GM19395 (cell line): ENCODE measurements around the gene NHSL2.

Experiments used
- ATAC-seq: cut with Tn5 transposase; IDR thresholded peaks from one replicate; pipeline ENCODE4 v1.9.1; 2021; ENCODE audit warnings: mild to moderate bottlenecking, moderate library complexity; ENCODE audit not compliant: unreplicated experiment

The NHSL2 gene

GRCh38 chrX:72102126-72102525 lies 191.5 kb downstream of the NHSL2 start:
- no peak for ATAC-seq

- no peak for ATAC-seq
These were observed 192.1 kb downstream of the NHSL2 start for GRCh38 chrX:72102760-72103159.

DNA sequence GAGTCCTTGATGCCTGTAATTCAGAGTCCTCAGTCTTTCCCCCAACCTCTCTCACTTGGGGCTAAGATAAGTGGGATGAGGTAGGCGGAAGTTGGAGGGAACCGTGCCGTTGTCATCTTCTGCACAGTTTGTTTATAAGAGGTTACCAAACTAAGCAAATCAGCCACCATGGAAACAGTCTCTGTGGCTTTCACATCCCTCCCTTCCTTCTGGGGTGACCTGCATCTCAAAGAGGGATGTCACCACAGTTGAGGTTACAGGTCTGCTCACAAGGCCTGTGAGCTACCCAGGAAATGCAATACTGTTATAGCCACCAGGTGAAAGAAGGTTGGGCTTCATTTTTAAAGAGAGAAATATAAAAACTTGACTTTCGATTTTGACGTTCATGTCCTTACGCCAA lies 194.8 kb downstream of the NHSL2 start:
- peak; percentile 59 for ATAC-seq

DNA sequence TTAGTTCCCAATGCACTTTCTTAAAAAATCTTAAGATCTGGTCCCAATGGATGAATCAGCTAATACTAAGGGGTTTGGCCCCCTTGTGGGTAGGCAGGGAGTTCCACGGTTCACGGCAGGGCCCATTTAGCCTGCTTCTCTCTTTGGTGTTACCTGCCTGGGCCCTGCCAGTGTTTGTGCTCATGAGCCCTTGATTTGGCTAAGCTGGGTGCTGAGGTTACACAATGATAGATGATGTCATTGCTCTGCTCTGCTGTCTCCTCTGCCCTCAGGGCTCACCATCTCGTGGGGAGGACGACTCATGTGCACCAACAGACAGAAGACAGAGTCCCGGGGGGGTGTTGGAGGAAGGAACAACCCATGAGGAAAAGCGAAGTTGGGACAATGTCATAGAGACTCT lies 196.7 kb downstream of the NHSL2 start:
- no peak for ATAC-seq

DNA sequence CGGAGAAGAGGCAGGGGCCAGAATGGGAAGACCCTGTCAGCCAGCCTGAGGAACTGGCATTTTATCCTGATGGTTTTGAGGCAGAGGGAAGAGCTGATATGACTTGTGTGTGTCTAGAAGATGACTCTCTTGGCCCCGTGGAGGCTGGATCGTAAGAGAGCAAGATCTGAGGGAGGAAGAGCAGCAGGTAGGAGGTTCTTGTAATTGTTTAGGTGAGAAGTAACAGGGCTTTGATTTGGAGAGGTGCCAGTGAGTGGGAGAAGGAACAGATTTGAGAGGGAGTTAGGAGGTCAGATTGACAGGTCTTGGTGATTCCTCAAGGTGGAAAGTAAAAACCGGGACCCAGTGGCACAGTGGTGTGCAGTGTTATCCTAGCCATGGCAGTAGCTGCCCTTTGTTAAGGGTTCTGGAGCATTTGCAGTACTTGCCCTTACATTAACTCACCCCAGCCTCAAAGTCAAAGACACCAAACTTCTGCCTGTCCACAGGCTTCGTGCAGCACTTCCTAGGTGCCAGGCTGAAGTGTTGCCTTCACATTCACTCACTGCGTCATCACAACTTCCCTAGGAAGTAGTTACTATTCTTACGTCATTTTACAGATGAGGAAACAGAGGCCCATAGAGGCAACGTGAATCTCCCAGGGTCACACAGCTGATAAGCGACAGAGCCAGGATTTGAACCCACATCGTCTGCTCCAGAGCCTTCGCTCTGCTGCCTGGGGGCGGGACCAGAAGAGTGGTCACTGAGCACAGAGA lies 197.4 kb downstream of the NHSL2 start:
- no peak for ATAC-seq

DNA sequence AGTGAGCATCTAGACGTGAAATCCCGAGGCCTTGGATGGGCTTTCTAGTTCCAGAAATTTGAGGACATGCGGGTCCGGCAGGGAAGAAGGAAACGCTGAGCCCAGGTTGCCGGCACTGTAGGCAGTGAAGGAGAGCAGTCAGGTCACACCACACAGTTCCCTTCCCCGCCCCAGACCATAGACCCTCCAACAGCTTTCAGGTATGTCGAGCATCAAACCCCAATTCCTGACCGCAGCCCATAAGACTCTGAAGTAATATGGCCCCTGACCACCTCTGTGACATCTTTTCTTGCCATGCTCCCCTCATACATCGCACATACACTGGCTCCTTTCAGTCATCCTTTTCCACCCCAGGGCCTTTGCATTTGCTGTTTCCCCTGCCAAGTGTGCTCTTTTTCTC lies 198.0 kb downstream of the NHSL2 start:
- ATAC-seq = no peak

GRCh38 chrX:72110051-72110875 lies 199.6 kb downstream of the NHSL2 start:
- ATAC-seq = no peak

- ATAC-seq = no peak
These were observed 200.4 kb downstream of the NHSL2 start for GRCh38 chrX:72110876-72111708.

GRCh38 chrX:72113461-72113860 lies 202.8 kb downstream of the NHSL2 start:
- no peak for ATAC-seq

GRCh38 chrX:72114306-72114705 lies 203.7 kb downstream of the NHSL2 start:
- no peak for ATAC-seq

GRCh38 chrX:72114807-72115206 lies 204.2 kb downstream of the NHSL2 start:
- ATAC-seq = no peak

DNA sequence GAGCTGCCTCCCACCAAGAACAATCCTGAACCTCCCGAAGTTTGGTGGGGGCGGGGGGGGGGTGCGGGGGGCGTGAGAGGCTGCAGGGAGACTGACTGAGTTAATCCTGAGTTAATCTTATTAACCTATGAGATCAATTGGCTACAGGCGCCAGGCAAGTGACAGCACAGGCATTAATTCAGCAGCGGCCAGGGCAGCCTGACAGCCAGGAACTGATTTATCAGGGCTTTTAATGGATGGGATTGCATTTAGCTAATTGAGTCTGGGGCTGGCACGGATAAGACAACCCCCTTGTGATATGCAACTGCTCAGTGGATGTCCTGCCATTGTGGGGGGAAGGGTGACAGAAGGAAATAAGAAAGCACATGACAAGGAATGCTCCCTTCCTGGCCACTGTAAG lies 204.7 kb downstream of the NHSL2 start:
- ATAC-seq = no peak

DNA sequence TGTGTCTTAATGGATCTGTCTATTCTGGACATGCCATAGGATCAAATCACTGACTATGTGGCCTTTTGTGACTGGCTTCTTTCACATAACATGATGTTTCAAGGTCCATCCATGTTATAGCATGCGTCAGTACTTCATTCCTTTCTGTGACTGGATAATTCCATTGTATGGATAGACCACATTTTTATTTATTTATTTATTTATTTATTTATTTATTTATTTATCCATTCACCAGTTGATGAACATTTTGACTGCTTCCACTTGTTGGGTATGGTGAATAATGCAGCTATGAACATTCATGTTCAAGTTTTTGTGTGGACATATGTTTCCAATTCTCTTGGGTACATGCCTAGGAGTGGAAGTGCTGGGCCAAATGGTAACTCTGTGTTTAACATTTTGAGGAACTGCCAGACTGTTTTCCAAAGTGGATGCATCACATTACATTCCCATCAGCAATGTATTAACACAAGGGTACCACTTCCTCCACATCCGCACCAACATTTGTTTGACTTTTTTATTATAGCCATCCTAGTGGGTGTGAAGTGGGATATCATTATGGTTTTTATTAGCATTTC lies 207.1 kb downstream of the NHSL2 start:
- no peak for ATAC-seq

DNA sequence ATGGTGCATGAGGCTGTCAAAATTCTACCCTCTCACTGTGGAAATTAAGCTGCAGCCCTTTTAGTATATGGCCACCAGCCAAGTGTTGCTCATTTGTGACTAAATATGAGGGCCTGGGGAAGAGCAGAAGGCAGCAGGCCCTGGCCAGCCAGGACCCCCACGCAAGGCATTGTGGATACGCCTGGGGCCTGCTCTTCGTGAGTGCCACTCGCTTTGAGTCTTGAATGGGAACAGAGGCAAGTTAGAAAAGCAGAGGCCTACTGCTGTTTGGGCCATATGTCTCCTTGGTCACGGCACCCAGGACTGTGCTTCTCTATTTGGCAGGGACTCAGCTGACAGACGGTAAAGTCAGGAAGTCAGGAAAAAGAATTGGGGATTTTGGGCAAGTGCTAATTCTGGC lies 210.2 kb downstream of the NHSL2 start:
- no peak for ATAC-seq

- ATAC-seq = peak; percentile 69
These were observed 210.7 kb downstream of the NHSL2 start for GRCh38 chrX:72121383-72121782.

- ATAC-seq = no peak
These were observed 212.1 kb downstream of the NHSL2 start for GRCh38 chrX:72122621-72123337.

DNA sequence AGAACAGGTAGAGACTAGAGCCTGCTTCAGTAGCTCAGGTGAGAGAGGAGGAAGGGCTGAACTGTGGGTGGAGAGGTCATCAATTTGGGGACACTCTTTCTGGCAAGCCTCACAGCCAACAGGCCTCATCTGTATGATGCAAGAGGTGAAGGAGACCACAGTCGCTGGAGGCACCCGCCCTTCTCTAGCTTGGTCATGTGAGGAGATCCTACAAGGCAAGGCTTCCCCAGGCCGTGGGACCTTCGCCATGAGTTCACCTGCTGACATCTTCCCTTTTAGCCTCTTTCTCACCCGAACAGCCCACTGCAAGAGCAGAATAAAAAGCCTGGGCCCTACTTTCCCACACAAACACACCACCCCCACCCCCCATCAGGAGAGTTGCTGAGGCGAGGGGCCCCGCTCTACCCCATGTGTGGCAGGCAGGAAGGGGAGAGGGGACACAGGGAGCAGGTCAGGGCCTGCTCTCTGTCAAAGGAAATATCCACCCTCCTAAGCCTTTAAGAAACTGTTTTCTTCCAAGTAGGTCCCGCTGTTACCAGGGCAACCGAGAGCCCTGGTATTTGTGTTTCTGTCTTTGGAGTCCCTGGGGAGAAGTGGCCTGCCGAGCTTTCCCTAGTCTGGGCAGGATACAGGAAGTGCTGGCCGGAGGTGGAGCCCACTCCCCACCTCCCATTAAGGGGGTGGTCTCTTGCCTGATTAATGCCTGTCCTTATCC lies 213.0 kb downstream of the NHSL2 start:
- no peak for ATAC-seq

- ATAC-seq = no peak
These were observed 214.0 kb downstream of the NHSL2 start for GRCh38 chrX:72124540-72125201.

- ATAC-seq = no peak
These were observed 214.8 kb downstream of the NHSL2 start for GRCh38 chrX:72125331-72126047.
